BLaER1 (cell line): Measurements from ENCODE around the gene SCYL1.

ENCODE experiments used
- H3K27ac ChIP-seq: shearing (Covaris generic); formaldehyde crosslinking; 2 replicates; pipeline ENCODE4 v1.8.1; 2022
- H3K27me3 ChIP-seq: shearing (Covaris generic); formaldehyde crosslinking; 2 replicates; pipeline ENCODE4 v1.8.1; 2022
- H3K36me3 ChIP-seq: shearing (Covaris generic); formaldehyde crosslinking; 2 replicates; pipeline ENCODE4 v1.8.1; 2022
- H3K4me1 ChIP-seq: shearing (Covaris generic); formaldehyde crosslinking; 2 replicates; pipeline ENCODE4 v1.8.1; 2022
- H3K4me2 ChIP-seq: shearing (Covaris generic); formaldehyde crosslinking; 2 replicates; pipeline ENCODE4 v1.8.1; 2022
- H3K4me3 ChIP-seq: shearing (Covaris generic); formaldehyde crosslinking; 2 replicates; pipeline ENCODE4 v1.8.1; 2022
- H3K9ac ChIP-seq: shearing (Covaris generic); formaldehyde crosslinking; 2 replicates; pipeline ENCODE4 v1.8.1; 2022
- H3K9me3 ChIP-seq: shearing (Covaris generic); formaldehyde crosslinking; 2 replicates; pipeline ENCODE4 v1.8.1; 2022
- H4K20me1 ChIP-seq: shearing (Covaris generic); formaldehyde crosslinking; 2 replicates; pipeline ENCODE4 v1.8.1; 2022
- Cebpa-rat ChIP-seq: shearing (Covaris generic); IDR thresholded peaks from 2 replicates; pipeline ENCODE4 v1.8.1; 2022

Gene SCYL1

GRCh38 chr11:65574109-65574810 is 49.4 kb downstream of the SCYL1 start:
- Histone ChIP-seq H3K4me2 (peak overlapping the region; percentile 100), H4K20me1 (peaks cover 61% of the 10 kb centered on the region), H3K9me3 (no peaks in the 10 kb centered on the region), H3K27me3 (no peaks in the 10 kb centered on the region), H3K4me1 (peaks cover 61% of the 10 kb centered on the region), H3K36me3 (peaks cover 16% of the 10 kb centered on the region), H3K4me3 (peak overlapping the region; percentile 90), H3K9ac (peak overlapping the region; percentile 98), H3K27ac (peak overlapping the region; percentile 96)
- no peak for TF ChIP-seq Cebpa-rat

- Histone ChIP-seq H3K4me2 (peak overlapping the region; percentile 100), H3K36me3 (peaks cover 23% of the 10 kb centered on the region), H3K9me3 (no peaks in the 10 kb centered on the region), H3K4me3 (peak overlapping the region; percentile 90), H4K20me1 (peaks cover 68% of the 10 kb centered on the region), H3K4me1 (peaks cover 59% of the 10 kb centered on the region), H3K27me3 (no peaks in the 10 kb centered on the region), H3K27ac (peak overlapping the region; percentile 79), H3K9ac (peak overlapping the region; percentile 72)
- TF ChIP-seq Cebpa-rat, result no peak
Observed at GRCh38 chr11:65574811-65575567, 50.1 kb downstream of the SCYL1 start.

- peak within 1 kb of the TSS; percentile 90 for H3K4me3 ChIP-seq
- H3K27ac ChIP-seq, result peak within 1 kb of the TSS; percentile 97
- TF ChIP-seq Cebpa-rat, result no peak
- H3K9ac ChIP-seq, result peak within 1 kb of the TSS; percentile 96
- H3K4me2 ChIP-seq, result peak within 1 kb of the TSS; percentile 100
- peaks cover 59% of the 10 kb centered on the region for H3K4me1 ChIP-seq
- H3K27me3 ChIP-seq, result no peaks in the 10 kb centered on the region
- peaks cover 30% of the 10 kb centered on the region for H3K36me3 ChIP-seq
- H3K9me3 ChIP-seq, result no peaks in the 10 kb centered on the region
- H4K20me1 ChIP-seq, result peaks cover 73% of the 10 kb centered on the region
Observed at GRCh38 chr11:65575568-65576231, 50.8 kb downstream of the SCYL1 start, which contains the start of gene EHBP1L1. Gene EHBP1L1, plus strand, starts transcription at chr11:65576053. Its CDS starts 250 bp downstream, at chr11:65576303.

GRCh38 chr11:65576232-65576866 is 51.5 kb downstream of the SCYL1 start:
- H3K36me3 ChIP-seq, result peaks cover 37% of the 10 kb centered on the region
- no peaks in the 10 kb centered on the region for H3K9me3 ChIP-seq
- no peak for TF ChIP-seq Cebpa-rat
- peaks cover 71% of the 10 kb centered on the region for H4K20me1 ChIP-seq
- peak overlapping the region; percentile 100 for H3K4me2 ChIP-seq
- no peaks in the 10 kb centered on the region for H3K27me3 ChIP-seq
- peak overlapping the region; percentile 90 for H3K4me3 ChIP-seq
- peak overlapping the region; percentile 97 for H3K27ac ChIP-seq
- peaks cover 53% of the 10 kb centered on the region for H3K4me1 ChIP-seq
- H3K9ac ChIP-seq, result peak overlapping the region; percentile 96

- H3K9me3 ChIP-seq, result no peaks in the 10 kb centered on the region
- H4K20me1 ChIP-seq, result peaks cover 70% of the 10 kb centered on the region
- H3K4me1 ChIP-seq, result peaks cover 46% of the 10 kb centered on the region
- TF ChIP-seq Cebpa-rat, result no peak
- peak overlapping the region; percentile 100 for H3K4me2 ChIP-seq
- peaks cover 44% of the 10 kb centered on the region for H3K36me3 ChIP-seq
- H3K27ac ChIP-seq, result peak overlapping the region; percentile 97
- no peaks in the 10 kb centered on the region for H3K27me3 ChIP-seq
- peak overlapping the region; percentile 96 for H3K9ac ChIP-seq
- H3K4me3 ChIP-seq, result peak overlapping the region; percentile 90
Observed at GRCh38 chr11:65576867-65577755, 52.2 kb downstream of the SCYL1 start.

GRCh38 chr11:65577756-65578109 is 52.9 kb downstream of the SCYL1 start:
- peak overlapping the region; percentile 90 for H3K4me3 ChIP-seq
- peaks cover 51% of the 10 kb centered on the region for H3K36me3 ChIP-seq
- H4K20me1 ChIP-seq, result peaks cover 67% of the 10 kb centered on the region
- H3K9ac ChIP-seq, result peak overlapping the region; percentile 96
- H3K27ac ChIP-seq, result peak overlapping the region; percentile 97
- TF ChIP-seq Cebpa-rat, result no peak
- peak overlapping the region; percentile 100 for H3K4me2 ChIP-seq
- peaks cover 46% of the 10 kb centered on the region for H3K4me1 ChIP-seq
- H3K9me3 ChIP-seq, result no peaks in the 10 kb centered on the region
- no peaks in the 10 kb centered on the region for H3K27me3 ChIP-seq

- Histone ChIP-seq H3K4me2 (peak overlapping the region; percentile 100), H3K27me3 (no peaks in the 10 kb centered on the region), H3K9ac (peak overlapping the region; percentile 96), H3K4me1 (peaks cover 46% of the 10 kb centered on the region), H3K9me3 (no peaks in the 10 kb centered on the region), H4K20me1 (peaks cover 63% of the 10 kb centered on the region), H3K27ac (peak overlapping the region; percentile 97), H3K36me3 (peaks cover 55% of the 10 kb centered on the region), H3K4me3 (peak overlapping the region; percentile 90)
- no peak for TF ChIP-seq Cebpa-rat
Observed at GRCh38 chr11:65578134-65578533, 53.3 kb downstream of the SCYL1 start.

GRCh38 chr11:65578667-65579066 is 53.8 kb downstream of the SCYL1 start:
- peaks cover 41% of the 10 kb centered on the region for H3K4me1 ChIP-seq
- H3K9ac ChIP-seq, result peak overlapping the region; percentile 96
- peak overlapping the region; percentile 100 for H3K4me2 ChIP-seq
- H3K27ac ChIP-seq, result peak overlapping the region; percentile 97
- peaks cover 58% of the 10 kb centered on the region for H4K20me1 ChIP-seq
- TF ChIP-seq Cebpa-rat, result no peak
- no peaks in the 10 kb centered on the region for H3K9me3 ChIP-seq
- peaks cover 60% of the 10 kb centered on the region for H3K36me3 ChIP-seq
- H3K4me3 ChIP-seq, result no peak overlapping the region
- H3K27me3 ChIP-seq, result no peaks in the 10 kb centered on the region
